ENCODE results near the gene CEP192.
A peak's percentile ranks its signal among the peaks of the same experiment; 100 is the strongest.

Gene CEP192

GRCh38 chr18:13103366-13103765 lies 112.2 kb downstream of the CEP192 start:
- no peak for DNase-seq (ENCODE audit: low read depth)

GRCh38 chr18:13105059-13105458 lies 113.9 kb downstream of the CEP192 start:
- DNase-seq (ENCODE audit: low read depth): no peak

GRCh38 chr18:13107074-13107473 lies 115.9 kb downstream of the CEP192 start:
- DNase-seq (ENCODE audit: low read depth): no peak

GRCh38 chr18:13108330-13108729 lies 117.2 kb downstream of the CEP192 start:
- DNase-seq (ENCODE audit: low read depth): no peak

GRCh38 chr18:13110559-13110958 lies 119.4 kb downstream of the CEP192 start:
- DNase-seq (ENCODE audit: low read depth): no peak

GRCh38 chr18:13112982-13113381 lies 121.8 kb downstream of the CEP192 start:
- no peak for DNase-seq (ENCODE audit: low read depth)

GRCh38 chr18:13120255-13120654 lies 129.1 kb downstream of the CEP192 start:
- DNase-seq (ENCODE audit: low read depth): no peak

- DNase-seq (ENCODE audit: low read depth): no peak
Observed at GRCh38 chr18:13120983-13121441, 129.8 kb downstream of the CEP192 start.

GRCh38 chr18:13124411-13124810 lies 133.2 kb downstream of the CEP192 start:
- no peak for DNase-seq (ENCODE audit: low read depth)

- no peak for DNase-seq (ENCODE audit: low read depth)
Observed at GRCh38 chr18:13125191-13125590, 134.0 kb downstream of the CEP192 start.

- DNase-seq (ENCODE audit: low read depth): no peak
Observed at GRCh38 chr18:13126966-13127598, 135.9 kb downstream of the CEP192 start.

GRCh38 chr18:13131283-13131682 lies 140.1 kb downstream of the CEP192 start:
- no peak for DNase-seq (ENCODE audit: low read depth)

GRCh38 chr18:13134551-13135401 lies 143.6 kb downstream of the CEP192 start:
- DNase-seq (ENCODE audit: low read depth): no peak

- no peak for DNase-seq (ENCODE audit: low read depth)
Observed at GRCh38 chr18:13136056-13136903, 145.1 kb downstream of the CEP192 start.

GRCh38 chr18:13136904-13137669 lies 145.9 kb downstream of the CEP192 start:
- DNase-seq (ENCODE audit: low read depth): no peak

- DNase-seq (ENCODE audit: low read depth): peak; percentile 39
Observed at GRCh38 chr18:13137670-13138419, 146.7 kb downstream of the CEP192 start.

- no peak for DNase-seq (ENCODE audit: low read depth)
Observed at GRCh38 chr18:13138420-13139139, 147.4 kb downstream of the CEP192 start.

- DNase-seq (ENCODE audit: low read depth): no peak
Observed at GRCh38 chr18:13139885-13140450, 148.8 kb downstream of the CEP192 start.

GRCh38 chr18:13141209-13141608 lies 150.0 kb downstream of the CEP192 start:
- DNase-seq (ENCODE audit: low read depth): no peak

GRCh38 chr18:13145636-13146190 lies 154.6 kb downstream of the CEP192 start:
- DNase-seq (ENCODE audit: low read depth): no peak
